ENCODE results near the gene FBXO17.

- TF ChIP-seq POLR2A (IDR thresholded peaks at IDR 0.05) (no peak), CTCF (IDR thresholded peaks at IDR 0.05) (no peak)
These were observed 69.9 kb downstream of the FBXO17 start for GRCh38 chr19:38905620-38906019.
